Neutrophil (primary cell): ENCODE measurements around the gene GALNS.

Experiments used
- H3K27ac ChIP-seq: fragments of 200-600 bp; sonication (generic); 2 replicates; pipeline ENCODE4 v1.5.1; 2016; ENCODE audit warnings: mild to moderate bottlenecking, moderate library complexity
- H3K27me3 ChIP-seq: fragments of 200-600 bp; sonication (generic); 2 replicates; pipeline ENCODE4 v1.6.0; 2016; ENCODE audit warnings: mild to moderate bottlenecking
- H3K36me3 ChIP-seq: fragments of 200-600 bp; sonication (generic); 2 replicates; pipeline ENCODE4 v1.5.1; 2017
- H3K4me1 ChIP-seq, 2 experiments: fragments of 200-600 bp in 1 of 2; sonication (generic) in 1 of 2; 1 replicate in 1 of 2; 2 replicates in 1 of 2; pipeline versions ENCODE4 v1.5.1 to v1.6.1; 2013 to 2016; ENCODE audit warnings: low read depth in 1 of 2, low read length in 1 of 2, mild to moderate bottlenecking in 1 of 2, moderate library complexity in 1 of 2; ENCODE audit not compliant: control insufficient read depth in 1 of 2, insufficient read depth in 1 of 2
- H3K4me3 ChIP-seq, 2 experiments: fragments of 200-600 bp in 1 of 2; sonication (generic) in 1 of 2; 1 replicate in 1 of 2; 2 replicates in 1 of 2; pipeline ENCODE4 v1.5.1; 2013 to 2016; ENCODE audit warnings: low read depth in 1 of 2, low read length in 1 of 2, mild to moderate bottlenecking in 1 of 2, moderate library complexity in 1 of 2
- H3K9me3 ChIP-seq: fragments of 200-600 bp; sonication (generic); 2 replicates; pipeline ENCODE4 v1.5.1; 2016
- TF ChIP-seq, protein P1 (sequence below): fragments of 200-600 bp; sonication (generic); IDR thresholded peaks from 2 replicates; pipeline ENCODE4 v1.5.1; 2016; ENCODE audit warnings: antibody characterized with exemption

The GALNS gene

GRCh38 chr16:88870608-88871348, 14.0 kb upstream of the GALNS start:
- H3K27ac ChIP-seq, result no peak overlapping the region
- peak overlapping the region in 1 of 2 experiments; percentile 28 for H3K4me3 ChIP-seq
- H3K36me3 ChIP-seq, result peaks cover 22% of the 10 kb centered on the region
- no peaks in the 10 kb centered on the region for H3K9me3 ChIP-seq
- TF ChIP-seq, protein P1, sequence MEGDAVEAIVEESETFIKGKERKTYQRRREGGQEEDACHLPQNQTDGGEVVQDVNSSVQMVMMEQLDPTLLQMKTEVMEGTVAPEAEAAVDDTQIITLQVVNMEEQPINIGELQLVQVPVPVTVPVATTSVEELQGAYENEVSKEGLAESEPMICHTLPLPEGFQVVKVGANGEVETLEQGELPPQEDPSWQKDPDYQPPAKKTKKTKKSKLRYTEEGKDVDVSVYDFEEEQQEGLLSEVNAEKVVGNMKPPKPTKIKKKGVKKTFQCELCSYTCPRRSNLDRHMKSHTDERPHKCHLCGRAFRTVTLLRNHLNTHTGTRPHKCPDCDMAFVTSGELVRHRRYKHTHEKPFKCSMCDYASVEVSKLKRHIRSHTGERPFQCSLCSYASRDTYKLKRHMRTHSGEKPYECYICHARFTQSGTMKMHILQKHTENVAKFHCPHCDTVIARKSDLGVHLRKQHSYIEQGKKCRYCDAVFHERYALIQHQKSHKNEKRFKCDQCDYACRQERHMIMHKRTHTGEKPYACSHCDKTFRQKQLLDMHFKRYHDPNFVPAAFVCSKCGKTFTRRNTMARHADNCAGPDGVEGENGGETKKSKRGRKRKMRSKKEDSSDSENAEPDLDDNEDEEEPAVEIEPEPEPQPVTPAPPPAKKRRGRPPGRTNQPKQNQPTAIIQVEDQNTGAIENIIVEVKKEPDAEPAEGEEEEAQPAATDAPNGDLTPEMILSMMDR, result no peak
- peaks cover 44% of the 10 kb centered on the region for H3K27me3 ChIP-seq
- peaks cover 6 to 8% of the 10 kb centered on the region in 2 experiments for H3K4me1 ChIP-seq

GRCh38 chr16:88869673-88869980, 12.9 kb upstream of the GALNS start:
- H3K27me3 ChIP-seq, result peaks cover 44% of the 10 kb centered on the region
- TF ChIP-seq, protein P1, result no peak
- H3K4me1 ChIP-seq, result peaks cover 6 to 8% of the 10 kb centered on the region in 2 experiments
- no peak overlapping the region for H3K27ac ChIP-seq
- no peak overlapping the region for H3K4me3 ChIP-seq
- peaks cover 10% of the 10 kb centered on the region for H3K36me3 ChIP-seq
- H3K9me3 ChIP-seq, result no peaks in the 10 kb centered on the region

DNA sequence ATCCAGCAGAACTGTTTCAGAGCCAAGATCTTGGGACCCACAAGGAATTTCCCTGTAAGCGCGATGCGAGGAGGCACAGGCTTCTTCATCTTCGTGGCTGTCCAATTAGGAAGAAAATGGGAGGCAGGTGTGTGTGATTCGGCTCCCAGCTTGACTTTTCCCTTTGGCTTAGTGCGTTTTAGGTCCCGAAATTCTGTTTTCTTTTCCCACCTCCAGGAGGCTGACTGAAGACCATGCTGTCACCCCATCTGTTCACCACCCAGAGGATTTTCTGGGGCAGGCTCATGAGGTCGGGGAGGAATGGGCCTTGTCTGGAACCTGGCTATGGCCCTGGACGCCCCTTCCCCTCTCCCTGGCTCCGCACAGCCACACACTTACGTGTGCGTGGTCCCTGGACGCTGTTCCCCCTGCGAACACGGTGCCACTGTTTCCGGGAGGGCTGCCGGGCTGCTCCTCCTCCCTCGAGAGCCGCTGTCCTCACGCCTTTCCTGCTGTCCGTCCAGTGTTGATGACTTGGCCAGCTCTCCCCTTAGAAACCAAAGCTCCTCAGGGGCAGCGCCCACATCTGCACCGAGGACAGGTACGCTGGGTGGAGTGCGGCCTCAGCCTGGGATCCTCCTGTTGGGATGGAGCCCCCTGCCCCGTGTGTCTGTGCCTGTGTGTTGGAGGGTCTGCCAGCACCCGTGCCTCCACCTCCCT, 12.4 kb upstream of the GALNS start:
- Histone ChIP-seq H3K27me3 (peaks cover 44% of the 10 kb centered on the region), H3K4me3 (no peak overlapping the region), H3K4me1 (peaks cover 6 to 8% of the 10 kb centered on the region in 2 experiments), H3K9me3 (no peaks in the 10 kb centered on the region), H3K36me3 (peaks cover 5% of the 10 kb centered on the region), H3K27ac (no peak overlapping the region)
- TF ChIP-seq, protein P1, result no peak

GRCh38 chr16:88867581-88868246, 11.0 kb upstream of the GALNS start:
- Histone ChIP-seq H3K27me3 (peaks cover 39% of the 10 kb centered on the region), H3K9me3 (no peaks in the 10 kb centered on the region)
- TF ChIP-seq, protein P1, result no peak

GRCh38 chr16:88866151-88866920, 9.6 kb upstream of the GALNS start, which contains the start of gene PABPN1L:
TSS of gene PABPN1L (minus strand) at chr16:88866660. CDS start at chr16:88866606, 54 bp downstream.
- Histone ChIP-seq H3K27me3 (peaks cover 25% of the 10 kb centered on the region), H3K27ac (no peak within 1 kb of the TSS), H3K9me3 (no peaks in the 10 kb centered on the region), H3K36me3 (peaks cover 15% of the 10 kb centered on the region), H3K4me1 (peaks cover 4 to 6% of the 10 kb centered on the region in 2 experiments), H3K4me3 (no peak within 1 kb of the TSS)
- TF ChIP-seq, protein P1, result no peak

More at GRCh38 chr16:88867581-88868246, 11.0 kb upstream of the GALNS start:
- H3K4me1 ChIP-seq, result peaks cover 6 to 8% of the 10 kb centered on the region in 2 experiments
- H3K4me3 ChIP-seq, result no peak overlapping the region
- no peak overlapping the region for H3K27ac ChIP-seq
- H3K36me3 ChIP-seq, result peaks cover 4% of the 10 kb centered on the region
